Sigmoid colon (tissue), 3 donors: Measurements from ENCODE around the gene SH2D2A.

Experiments used
- POLR2A ChIP-seq, 2 donors: fragments of 450-650 bp; IDR thresholded peaks; one replicate each; pipeline ENCODE4 v1.6.1; 2016; ENCODE audit warnings: antibody characterized with exemption in 2 of 2, mild to moderate bottlenecking in 2 of 2, moderate library complexity in 2 of 2
- TF ChIP-seq, protein P1 (sequence below), 4 experiments: fragments of 450-650 bp in 3 of 4; fragments of 200-600 bp in 1 of 4; IDR thresholded peaks; one replicate each; pipeline ENCODE4 v1.5.1; 2016 to 2019; ENCODE audit warnings: antibody characterized with exemption in 4 of 4, mild to moderate bottlenecking in 3 of 4, moderate library complexity in 2 of 4

DNA sequence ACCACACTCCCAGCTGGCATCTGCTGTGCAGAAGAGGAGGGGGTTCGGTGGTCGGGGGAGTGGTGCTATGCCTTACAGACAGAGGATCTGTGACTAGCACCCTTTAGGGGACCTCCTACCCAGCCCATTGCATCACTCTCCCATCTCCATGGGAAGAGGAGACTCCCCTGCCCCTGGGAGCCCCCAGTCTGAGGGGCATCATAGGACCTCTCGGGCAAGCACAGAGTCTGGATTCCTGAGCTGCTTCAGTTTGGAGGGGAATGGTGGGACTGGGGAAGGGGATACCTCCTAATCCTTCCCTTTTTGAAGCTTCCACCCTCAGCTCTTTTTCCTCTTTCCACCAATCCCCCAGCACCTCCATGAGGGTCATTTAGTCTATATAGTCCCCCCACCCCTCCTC lies 40.9 kb upstream of the SH2D2A start:
- TF ChIP-seq, protein P1, sequence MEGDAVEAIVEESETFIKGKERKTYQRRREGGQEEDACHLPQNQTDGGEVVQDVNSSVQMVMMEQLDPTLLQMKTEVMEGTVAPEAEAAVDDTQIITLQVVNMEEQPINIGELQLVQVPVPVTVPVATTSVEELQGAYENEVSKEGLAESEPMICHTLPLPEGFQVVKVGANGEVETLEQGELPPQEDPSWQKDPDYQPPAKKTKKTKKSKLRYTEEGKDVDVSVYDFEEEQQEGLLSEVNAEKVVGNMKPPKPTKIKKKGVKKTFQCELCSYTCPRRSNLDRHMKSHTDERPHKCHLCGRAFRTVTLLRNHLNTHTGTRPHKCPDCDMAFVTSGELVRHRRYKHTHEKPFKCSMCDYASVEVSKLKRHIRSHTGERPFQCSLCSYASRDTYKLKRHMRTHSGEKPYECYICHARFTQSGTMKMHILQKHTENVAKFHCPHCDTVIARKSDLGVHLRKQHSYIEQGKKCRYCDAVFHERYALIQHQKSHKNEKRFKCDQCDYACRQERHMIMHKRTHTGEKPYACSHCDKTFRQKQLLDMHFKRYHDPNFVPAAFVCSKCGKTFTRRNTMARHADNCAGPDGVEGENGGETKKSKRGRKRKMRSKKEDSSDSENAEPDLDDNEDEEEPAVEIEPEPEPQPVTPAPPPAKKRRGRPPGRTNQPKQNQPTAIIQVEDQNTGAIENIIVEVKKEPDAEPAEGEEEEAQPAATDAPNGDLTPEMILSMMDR (IDR thresholded peaks at IDR 0.05) = no peak
- no peak for TF ChIP-seq POLR2A (IDR thresholded peaks at IDR 0.05)
